Measurements from ENCODE around the gene DNAJB1. TPM values are rescaled to one million over a fixed set of nuclear protein-coding genes. Genes with fewer than 3 reads are reported as not detected.

Gene DNAJB1
- total RNA-seq, 1 experiment from 2014 or later, result 79.5 TPM

DNA sequence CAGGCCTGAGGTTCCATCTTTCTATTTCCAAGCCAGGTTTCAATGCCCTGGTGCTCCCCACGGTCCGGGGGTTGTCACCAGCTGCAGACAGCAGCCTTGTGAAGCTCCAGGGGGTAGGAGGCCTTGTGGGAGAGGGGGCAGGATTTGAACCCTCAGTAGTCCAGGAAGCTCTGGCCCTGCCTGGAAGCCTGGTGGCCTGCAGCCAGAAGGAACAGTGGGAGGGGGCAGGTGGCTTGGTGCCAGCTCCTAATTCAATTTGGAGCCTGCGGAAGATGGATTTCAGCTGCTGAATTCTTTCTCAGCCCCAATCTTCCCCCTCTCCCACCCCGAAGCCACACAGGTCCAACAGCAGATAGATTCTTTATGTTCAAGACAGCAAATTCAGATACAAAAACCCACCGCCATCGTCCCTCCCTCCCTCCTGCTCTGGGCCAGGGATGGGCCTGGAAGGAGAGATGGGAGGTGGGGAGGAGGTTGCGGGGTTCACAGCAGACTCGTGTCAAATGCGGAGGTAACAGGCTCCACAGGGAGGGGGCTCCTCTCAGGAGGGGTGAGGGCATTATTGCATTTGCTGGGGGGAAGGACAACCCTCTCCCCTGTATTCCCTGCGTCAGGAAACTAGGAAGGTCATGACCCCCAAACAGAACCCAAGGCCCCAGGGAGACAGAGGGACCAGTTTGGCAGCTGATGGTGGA is 40.6 kb downstream of the DNAJB1 start:
- ChIA-PET POLR2A (interaction anchor here (0.6 kb wide), 1 partner anchor 16 kb away, joined by 3 read pairs; no protein-coding TSS in a partner anchor), CTCF (no interaction called here)
- Histone ChIP-seq H3K4me1 (no peaks in the 10 kb centered on the region), H3K27me3 (replicated peaks; ENCODE audit: control insufficient read depth, insufficient read depth, low read length) (no peaks in the 10 kb centered on the region), H3K36me3 (ENCODE audit: control insufficient read depth, insufficient read depth, low read length) (no peaks in the 10 kb centered on the region; the same call in 1 of the 2 replicates), H3K9me3 (no peaks in the 10 kb centered on the region), H3K4me3 (ENCODE audit: low read depth, low read length) (no peak overlapping the region)
- intact Hi-C loops (cut with micrococcal nuclease; ENCODE audit: unreplicated experiment), result loop anchor here (10.0 kb wide), 1 partner anchor 113 kb away; no protein-coding TSS in a partner anchor
- DNase-seq, result no peak
- H3K4me1 Mint-ChIP-seq (ENCODE audit: low read depth, unreplicated experiment), result peaks cover 15% of the 10 kb centered on the region
- H3K4me3 Mint-ChIP-seq (ENCODE audit: unreplicated experiment), result no peak overlapping the region
- peaks cover 49% of the 10 kb centered on the region for H3K36me3 Mint-ChIP-seq (ENCODE audit: insufficient read depth, unreplicated experiment)
- TF ChIP-seq, protein P1, sequence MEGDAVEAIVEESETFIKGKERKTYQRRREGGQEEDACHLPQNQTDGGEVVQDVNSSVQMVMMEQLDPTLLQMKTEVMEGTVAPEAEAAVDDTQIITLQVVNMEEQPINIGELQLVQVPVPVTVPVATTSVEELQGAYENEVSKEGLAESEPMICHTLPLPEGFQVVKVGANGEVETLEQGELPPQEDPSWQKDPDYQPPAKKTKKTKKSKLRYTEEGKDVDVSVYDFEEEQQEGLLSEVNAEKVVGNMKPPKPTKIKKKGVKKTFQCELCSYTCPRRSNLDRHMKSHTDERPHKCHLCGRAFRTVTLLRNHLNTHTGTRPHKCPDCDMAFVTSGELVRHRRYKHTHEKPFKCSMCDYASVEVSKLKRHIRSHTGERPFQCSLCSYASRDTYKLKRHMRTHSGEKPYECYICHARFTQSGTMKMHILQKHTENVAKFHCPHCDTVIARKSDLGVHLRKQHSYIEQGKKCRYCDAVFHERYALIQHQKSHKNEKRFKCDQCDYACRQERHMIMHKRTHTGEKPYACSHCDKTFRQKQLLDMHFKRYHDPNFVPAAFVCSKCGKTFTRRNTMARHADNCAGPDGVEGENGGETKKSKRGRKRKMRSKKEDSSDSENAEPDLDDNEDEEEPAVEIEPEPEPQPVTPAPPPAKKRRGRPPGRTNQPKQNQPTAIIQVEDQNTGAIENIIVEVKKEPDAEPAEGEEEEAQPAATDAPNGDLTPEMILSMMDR (IDR thresholded peaks at IDR 0.05; ENCODE audit: insufficient read depth in 1 of 2, low read depth in 1 of 2, low read length in 1 of 2, severe bottlenecking in 1 of 2, unreplicated experiment in 1 of 2), result no peak
- H3K27ac Mint-ChIP-seq (ENCODE audit: unreplicated experiment), result no peak overlapping the region
- H3K27me3 Mint-ChIP-seq (ENCODE audit: insufficient read depth, unreplicated experiment), result no peaks in the 10 kb centered on the region
- no TSS peak for BruUV-seq (replicated peaks)
- no peaks in the 10 kb centered on the region for H3K9me3 Mint-ChIP-seq (ENCODE audit: unreplicated experiment)

DNA sequence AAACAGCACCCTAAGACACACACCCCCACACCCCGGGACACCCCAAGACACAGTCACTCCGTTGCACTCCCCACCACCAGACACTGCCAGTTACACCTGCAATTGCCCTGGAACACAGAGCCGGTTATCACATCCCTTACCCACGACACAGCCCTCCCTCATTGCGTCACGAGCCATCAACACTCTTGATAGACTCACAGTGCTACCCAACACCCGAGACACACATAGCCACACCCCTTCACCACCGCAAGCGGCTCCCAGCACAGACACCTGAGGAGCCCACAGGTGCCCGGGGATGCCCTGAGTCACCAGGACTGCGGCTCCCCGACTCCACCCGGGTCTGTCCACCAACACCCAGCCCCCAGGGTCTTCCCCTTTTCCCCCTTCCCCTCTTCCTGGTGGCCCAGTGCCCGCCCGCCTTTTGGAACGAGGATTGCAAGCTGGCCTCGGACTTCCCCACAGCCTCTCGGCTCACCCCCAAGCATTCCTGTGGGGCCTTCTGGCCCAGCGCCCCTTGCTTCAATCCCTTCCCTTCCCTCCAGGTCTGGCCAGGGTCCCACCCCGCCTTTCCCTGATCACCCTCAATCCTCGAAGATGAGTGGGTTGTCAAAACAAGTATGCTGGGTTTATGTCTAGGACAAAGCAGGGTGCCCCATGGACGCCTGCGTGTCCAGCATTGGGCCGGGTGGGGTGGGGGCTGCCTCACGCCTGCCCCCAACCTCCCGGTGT is 41.4 kb downstream of the DNAJB1 start:
- TF ChIP-seq, protein P1 (IDR thresholded peaks at IDR 0.05; ENCODE audit: insufficient read depth in 1 of 2, low read depth in 1 of 2, low read length in 1 of 2, severe bottlenecking in 1 of 2, unreplicated experiment in 1 of 2), result no peak
- no peaks in the 10 kb centered on the region for H3K27me3 ChIP-seq (replicated peaks; ENCODE audit: control insufficient read depth, insufficient read depth, low read length)
- no TSS peak for BruUV-seq (replicated peaks)
- Mint-ChIP-seq H3K4me3 (ENCODE audit: unreplicated experiment) (no peak overlapping the region), H3K36me3 (ENCODE audit: insufficient read depth, unreplicated experiment) (peaks cover 50% of the 10 kb centered on the region), H3K4me1 (ENCODE audit: low read depth, unreplicated experiment) (peaks cover 15% of the 10 kb centered on the region), H3K27ac (ENCODE audit: unreplicated experiment) (peak overlapping the region; percentile 6), H3K27me3 (ENCODE audit: insufficient read depth, unreplicated experiment) (no peaks in the 10 kb centered on the region), H3K9me3 (ENCODE audit: unreplicated experiment) (no peaks in the 10 kb centered on the region)
- H3K36me3 ChIP-seq (ENCODE audit: control insufficient read depth, insufficient read depth, low read length), result no peaks in the 10 kb centered on the region; the same call in 1 of the 2 replicates
- ChIA-PET POLR2A (no interaction called here), CTCF (no interaction called here)
- H3K4me1 ChIP-seq, result no peaks in the 10 kb centered on the region; the same call in 1 of the 2 replicates
- intact Hi-C loops (cut with micrococcal nuclease; ENCODE audit: unreplicated experiment), result loop anchor here (10.0 kb wide), 1 partner anchor 112 kb away; no protein-coding TSS in a partner anchor
- DNase-seq, result peak in 1 of 2 experiments; percentile 45
- H3K9me3 ChIP-seq, result no peaks in the 10 kb centered on the region
- no peak overlapping the region for H3K4me3 ChIP-seq (ENCODE audit: low read depth, low read length)

DNA sequence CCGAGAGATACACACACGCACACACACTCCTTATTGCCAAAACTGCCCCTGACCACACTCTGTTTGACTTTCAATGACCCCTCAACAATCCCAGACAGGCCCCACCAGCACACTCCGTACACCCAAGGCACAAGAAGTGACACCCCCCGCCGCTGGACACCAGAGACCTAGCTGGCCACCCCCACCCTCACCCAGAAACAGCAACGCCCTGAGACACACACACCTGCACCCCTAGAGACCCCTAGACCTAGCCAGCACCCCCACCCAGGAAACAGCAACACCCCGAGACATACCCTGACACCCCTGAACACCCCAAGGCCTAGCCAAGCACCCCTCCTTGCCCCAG is 41.9 kb downstream of the DNAJB1 start:
- Histone ChIP-seq H3K36me3 (ENCODE audit: control insufficient read depth, insufficient read depth, low read length) (no peaks in the 10 kb centered on the region; the same call in 1 of the 2 replicates), H3K4me1 (no peaks in the 10 kb centered on the region; the same call in 1 of the 2 replicates), H3K4me3 (ENCODE audit: low read depth, low read length) (no peak overlapping the region), H3K27me3 (replicated peaks; ENCODE audit: control insufficient read depth, insufficient read depth, low read length) (no peaks in the 10 kb centered on the region), H3K9me3 (no peaks in the 10 kb centered on the region)
- Mint-ChIP-seq H3K4me3 (ENCODE audit: unreplicated experiment) (no peak overlapping the region), H3K4me1 (ENCODE audit: low read depth, unreplicated experiment) (peaks cover 15% of the 10 kb centered on the region), H3K36me3 (ENCODE audit: insufficient read depth, unreplicated experiment) (peaks cover 51% of the 10 kb centered on the region), H3K9me3 (ENCODE audit: unreplicated experiment) (no peaks in the 10 kb centered on the region), H3K27me3 (ENCODE audit: insufficient read depth, unreplicated experiment) (no peaks in the 10 kb centered on the region), H3K27ac (ENCODE audit: unreplicated experiment) (peak overlapping the region; percentile 6)
- no peak for DNase-seq
- intact Hi-C loops (cut with micrococcal nuclease; ENCODE audit: unreplicated experiment), result loop anchor here (10.0 kb wide), 1 partner anchor 111 kb away; no protein-coding TSS in a partner anchor
- ChIA-PET POLR2A (no interaction called here), CTCF (no interaction called here)
- TF ChIP-seq, protein P1 (IDR thresholded peaks at IDR 0.05; ENCODE audit: insufficient read depth in 1 of 2, low read depth in 1 of 2, low read length in 1 of 2, severe bottlenecking in 1 of 2, unreplicated experiment in 1 of 2), result no peak
- no TSS peak for BruUV-seq (replicated peaks)
